Left cardiac atrium (tissue), 4 donors: Measurements from ENCODE around the gene NTM. TPM values are rescaled to one million over a fixed set of nuclear protein-coding genes. Genes with fewer than 3 reads are reported as not detected.
"Not testable (repeated sequence)": the region's sequence is repeated elsewhere in the genome, so short reads cannot be mapped to it uniquely, and the experiment has no call there.

Source experiments
- ATAC-seq, 2 donors: fragments of 200-7000 bp; cut with Tn5 transposase; one replicate each; pipeline ENCODE4 v1.9.1; 2020; ENCODE audit warnings: mild to moderate bottlenecking in 2 of 2, moderate library complexity in 2 of 2
- DNase-seq: peaks from one replicate; pipeline ENCODE4 v3.0.0-alpha.2; 2020
- intact Hi-C, 2 donors: fragments of 100-400 bp; cut with DNase I; formaldehyde crosslinking; loops; one replicate each; pipeline versions ENCODE4 v1.14.1 to v1.15.1; 2022 to 2023
- long read RNA-seq: library from polyadenylated mRNA; unstranded; transcript quantifications from one replicate; pipeline ENCODE4 v2.0.0, GENCODE V29; 2021
- total RNA-seq, 2 donors: library from RNA; stranded (reverse); fragmentation: NEBNext Ultra II Directional; extraction: Animal tissue kit (Norgen Biotek cat#: 25700); gene quantifications; one replicate each; pipeline ENCODE4 v1.2.1, GENCODE V29; 2021
- donor health status: DM: no; HTN: yes; CAD: no.
- donor health status: DM: no; HTN: yes; CAD: no; lungs with severe emphysema.
- donor health status: DM: yes; HTN: yes; CAD: no.
- donor health status: Dilated cardiomyopathy.

NTM gene
- total RNA-seq: 10 to 100 TPM; 21.5 to 37.4 TPM
- long read RNA-seq, transcript NTM-221 (6 exons, 2,550 nt): major isoform, 11 of 30 reads
- long read RNA-seq, partial matches to known transcripts: 8 of 30 reads
- long read RNA-seq, other reads (novel, unspliced or antisense): 7 of 30 reads

DNA sequence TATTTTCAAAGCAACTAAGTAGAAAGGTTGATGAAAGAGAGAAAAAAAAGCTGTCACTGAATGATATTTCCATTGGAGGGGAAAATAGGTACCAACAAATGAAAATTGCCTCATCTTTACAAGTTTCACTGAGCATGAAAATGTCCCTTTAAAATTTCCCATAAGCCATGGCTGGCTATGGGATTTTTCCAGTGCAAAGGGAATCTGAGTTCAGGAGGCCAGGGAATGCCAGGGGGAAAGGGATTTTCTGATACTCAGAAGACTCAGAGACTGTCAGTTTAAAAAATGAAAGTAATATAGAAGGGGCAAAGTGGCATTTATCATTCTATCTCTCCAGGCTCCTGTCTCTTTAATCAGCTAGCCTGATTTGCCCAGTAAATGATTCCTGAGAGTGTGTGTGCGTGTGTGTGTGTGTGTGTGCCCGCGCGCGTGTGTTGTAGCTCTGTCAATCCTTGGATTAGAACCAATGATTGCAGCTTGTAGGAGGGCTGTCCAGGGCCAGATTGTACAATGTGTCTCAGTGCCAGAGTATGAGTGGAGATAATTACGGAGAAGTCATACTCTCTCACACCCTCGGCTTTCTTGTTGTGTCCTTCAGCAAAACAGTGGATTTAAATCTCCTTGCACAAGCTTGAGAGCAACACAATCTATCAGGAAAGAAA lies at the start of gene NTM:
TSS of gene NTM (plus strand) at position 526 of the 662 bp plus-strand sequence.
- DNase-seq (peak; percentile 50), ATAC-seq (peak; percentile 96)
- intact Hi-C loops: no loop called here

DNA sequence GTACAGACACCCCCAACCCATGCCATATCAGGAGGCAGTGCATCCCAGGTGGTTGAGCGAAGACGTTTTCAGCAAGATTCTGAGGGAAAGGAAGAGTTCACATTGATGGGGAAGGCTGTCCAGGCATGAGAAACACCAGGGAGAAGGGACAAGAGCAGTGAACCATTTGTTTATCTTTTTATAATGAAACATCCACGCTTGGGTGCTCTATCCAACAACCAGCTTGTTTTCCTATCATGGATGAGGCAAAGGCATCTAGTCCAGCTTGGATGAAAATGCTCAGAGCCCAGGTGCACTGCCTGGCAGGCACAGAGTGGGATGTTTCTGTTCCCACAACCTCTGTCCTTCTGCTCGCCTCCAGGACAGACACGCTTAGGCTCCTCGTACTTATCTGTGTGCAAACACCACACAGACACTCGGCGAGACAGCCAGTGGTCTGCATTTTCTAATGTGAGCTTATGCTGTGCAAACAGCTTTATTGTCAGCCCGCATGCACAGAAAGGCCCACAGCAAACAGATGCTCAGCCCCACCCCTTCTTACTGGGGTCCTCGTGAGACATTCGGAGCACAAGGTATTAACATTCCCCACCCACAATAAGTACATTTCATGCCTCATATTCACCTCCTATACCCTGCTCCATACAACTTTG lies 45.4 kb upstream of the NTM start:
- ATAC-seq: no peak
- intact Hi-C loops: no loop called here

DNA sequence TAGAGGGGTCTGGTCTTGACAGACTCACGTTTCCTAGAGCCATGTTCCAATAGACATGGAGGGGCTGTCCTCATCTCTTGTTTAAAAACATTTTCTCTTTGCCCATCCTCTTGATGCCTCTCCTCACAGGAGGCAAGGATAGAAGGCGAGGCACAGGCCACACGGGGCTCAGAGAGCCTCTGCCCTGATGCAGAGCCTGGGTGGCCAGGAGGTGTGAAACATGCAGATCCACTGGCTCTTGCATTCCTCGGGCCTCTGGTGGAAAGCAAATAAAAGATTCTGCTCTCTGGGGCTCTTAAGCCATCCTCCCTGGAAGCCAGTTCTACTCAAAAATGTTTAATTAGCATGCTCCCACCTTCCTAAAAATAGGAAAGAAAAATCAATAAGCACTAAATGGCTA lies 43.6 kb upstream of the NTM start:
- DNase-seq (no peak), ATAC-seq (no peak)
- intact Hi-C loops: no loop called here

More for the DNA sequence above, 45.4 kb upstream of the NTM start:
- no peak for DNase-seq

DNA sequence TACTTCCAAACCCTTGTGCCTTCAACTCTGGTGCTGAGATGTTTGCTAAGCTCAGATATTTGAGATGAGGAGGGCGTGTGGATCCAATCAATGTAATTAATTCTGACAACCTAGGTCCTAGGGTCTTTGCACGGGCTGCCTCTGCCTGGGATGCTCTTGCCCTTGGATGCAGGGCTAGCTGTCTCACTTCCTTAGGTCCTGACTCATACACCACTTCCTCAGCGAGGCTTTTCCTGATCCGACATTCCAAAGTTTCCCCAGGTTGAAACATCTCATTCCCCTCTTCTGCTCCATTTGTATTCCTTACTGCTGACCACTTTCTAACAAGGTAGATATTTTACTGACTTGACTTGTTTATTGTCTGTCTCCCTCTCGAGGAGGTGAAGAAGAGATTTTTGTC lies 43.0 kb upstream of the NTM start:
- DNase-seq (no peak), ATAC-seq (no peak)
- intact Hi-C loops: no loop called here

DNA sequence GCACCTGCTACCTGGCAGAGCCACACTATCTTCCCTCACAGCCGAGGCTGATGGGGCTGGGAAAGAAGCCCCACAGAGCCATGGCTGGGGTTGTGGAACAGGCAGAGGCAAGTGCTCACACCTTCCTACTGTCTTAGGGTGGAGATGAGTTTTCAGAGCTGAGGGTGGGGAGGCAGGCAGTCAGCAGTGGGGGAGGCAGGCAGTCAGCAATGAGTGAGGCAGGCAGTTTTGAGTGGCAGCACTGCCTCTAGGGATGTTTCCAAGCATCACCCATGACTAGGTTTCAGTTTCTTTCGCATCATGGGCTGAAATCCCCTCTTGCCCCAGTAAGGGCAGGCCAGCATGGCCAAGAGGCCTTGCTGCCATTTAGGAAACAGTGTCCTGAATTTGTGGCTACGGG lies 41.6 kb upstream of the NTM start:
- no peak for ATAC-seq
- DNase-seq: no peak
- intact Hi-C loops: no loop called here

- DNase-seq (no peak), ATAC-seq (no peak)
- intact Hi-C loops: no loop called here
These were observed 39.4 kb upstream of the NTM start for GRCh38 chr11:131331010-131331409.

DNA sequence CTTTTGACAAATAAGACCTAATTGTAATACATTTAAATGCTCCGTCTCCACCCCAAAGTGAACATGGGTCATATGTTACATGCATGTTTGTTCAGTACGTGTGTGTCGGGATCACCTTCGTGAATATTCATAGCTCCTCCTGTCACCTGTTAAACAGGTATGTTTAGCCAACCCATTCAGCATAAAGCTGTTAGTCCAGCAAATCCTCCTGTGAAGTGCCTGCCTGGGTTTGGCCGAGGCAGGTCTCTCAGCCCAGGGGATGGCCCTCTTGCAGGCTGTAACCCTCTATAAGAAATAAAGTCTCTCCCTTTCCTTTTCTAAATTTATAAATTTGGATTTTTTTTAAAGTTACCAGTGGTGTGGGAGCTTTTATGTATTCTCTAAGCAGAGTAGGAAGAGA lies 38.9 kb upstream of the NTM start:
- no peak for ATAC-seq
- intact Hi-C loops: no loop called here
- no peak for DNase-seq

DNA sequence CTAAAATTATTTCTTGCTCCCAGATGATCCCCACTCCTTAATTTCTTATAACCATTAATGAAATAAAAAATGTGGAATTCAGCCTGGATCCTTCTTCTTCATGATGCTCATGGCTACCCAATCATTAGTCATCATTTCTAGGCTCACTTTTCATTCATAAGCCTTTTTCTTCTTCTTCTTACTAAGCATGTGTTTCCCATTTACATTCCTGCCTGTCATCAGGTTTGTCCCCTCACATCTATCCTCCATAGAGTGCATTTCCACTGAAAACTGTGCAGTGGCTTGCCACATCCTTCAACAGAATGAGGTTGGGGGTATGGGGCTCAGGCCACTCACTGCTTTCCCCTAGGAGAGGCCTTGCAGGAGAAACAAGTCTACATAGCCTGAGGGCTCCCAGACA lies 35.8 kb upstream of the NTM start:
- intact Hi-C loops: no loop called here
- no peak for DNase-seq
- no peak for ATAC-seq

DNA sequence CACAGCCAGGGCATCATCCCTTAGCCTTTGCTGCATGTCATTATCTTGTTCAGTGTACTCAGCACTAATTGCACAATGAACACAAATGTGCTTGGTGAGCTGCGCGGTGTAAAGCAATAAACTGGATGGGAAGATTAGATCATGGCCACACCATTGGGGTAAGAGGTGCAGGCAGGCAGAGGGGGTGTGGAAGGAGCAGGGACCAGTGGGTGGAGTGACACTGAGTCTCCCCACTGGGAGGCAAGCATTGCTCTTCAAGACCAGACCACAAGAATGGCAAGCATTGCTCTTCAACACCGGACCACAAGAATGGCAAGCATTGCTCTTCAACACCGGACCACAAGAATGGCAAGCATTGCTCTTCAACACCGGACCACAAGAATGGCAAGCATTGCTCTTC lies 28.5 kb upstream of the NTM start:
- DNase-seq, intact Hi-C loops, ATAC-seq: not testable (repeated sequence)

DNA sequence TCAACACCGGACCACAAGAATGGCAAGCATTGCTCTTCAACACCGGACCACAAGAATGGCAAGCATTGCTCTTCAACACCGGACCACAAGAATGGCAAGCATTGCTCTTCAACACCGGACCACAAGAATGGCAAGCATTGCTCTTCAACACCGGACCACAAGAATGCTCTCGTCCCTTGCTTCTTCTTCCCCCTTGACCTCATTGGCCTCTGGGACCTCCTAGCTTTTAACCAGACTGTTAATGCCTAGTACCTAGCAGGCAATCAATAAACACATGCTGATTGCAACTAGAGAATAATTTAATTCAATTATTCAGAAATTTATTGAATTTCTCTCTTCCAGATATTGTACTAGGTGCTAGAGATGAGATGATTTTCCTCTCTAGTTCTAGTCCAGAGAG lies 28.0 kb upstream of the NTM start:
- DNase-seq, intact Hi-C loops, ATAC-seq: not testable (repeated sequence)

DNA sequence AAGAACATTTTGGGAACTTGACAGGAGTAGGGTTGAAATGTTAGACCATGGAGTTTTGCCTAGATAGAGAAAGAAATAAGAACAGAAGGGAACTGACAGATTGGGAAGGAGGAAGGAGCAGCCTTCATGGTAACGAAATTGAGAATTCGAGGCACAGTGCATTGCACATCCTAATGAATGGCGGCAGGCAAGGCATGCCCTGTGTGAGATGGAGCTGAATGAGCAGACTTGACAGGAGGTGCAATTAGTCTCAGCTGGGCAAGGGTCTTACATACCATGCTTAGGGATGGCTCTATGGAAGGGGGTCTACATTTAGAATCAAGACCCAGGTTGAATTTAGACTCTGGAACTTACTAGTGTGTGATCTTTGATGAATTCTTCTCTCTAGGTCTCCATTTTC lies 25.0 kb upstream of the NTM start:
- ATAC-seq: no peak
- intact Hi-C loops: no loop called here

DNA sequence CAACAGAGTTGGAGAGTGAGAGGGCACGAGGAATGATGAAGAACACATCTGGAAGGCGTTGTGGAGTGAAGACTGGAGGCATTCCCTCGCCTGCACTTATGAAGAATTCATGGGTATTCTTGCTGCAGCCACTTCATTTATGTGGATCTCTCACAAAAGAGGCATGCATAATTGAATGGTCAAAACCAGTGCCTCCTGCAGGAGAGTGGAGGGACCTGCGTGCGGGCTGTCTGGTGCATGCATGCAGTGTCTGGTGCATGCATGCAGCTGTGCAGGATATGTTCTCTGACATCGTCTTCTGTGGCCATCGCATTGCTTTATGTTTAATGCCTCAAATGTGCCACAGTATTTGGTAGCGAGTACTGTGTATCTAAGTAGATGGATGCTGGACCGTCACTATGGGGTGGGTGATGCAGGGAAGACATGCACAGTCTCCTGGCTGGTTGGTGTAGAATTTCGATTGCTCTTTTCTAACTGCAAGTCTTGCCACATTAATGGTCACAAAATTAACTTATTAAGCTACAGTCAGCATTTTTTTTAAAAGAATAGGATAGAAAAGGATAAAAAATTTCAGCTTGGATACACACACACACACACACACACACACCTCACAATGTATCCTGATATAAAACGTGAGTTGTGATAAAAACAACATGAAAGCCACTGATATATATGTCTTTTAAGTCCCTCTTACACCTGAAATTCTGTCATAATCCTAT lies 20.9 kb upstream of the NTM start:
- ATAC-seq: no peak
- DNase-seq: no peak
- intact Hi-C loops: no loop called here

More for the DNA sequence above, 25.0 kb upstream of the NTM start:
- DNase-seq: no peak

GRCh38 chr11:131350872-131351271 lies 19.5 kb upstream of the NTM start:
- DNase-seq: no peak
- ATAC-seq: no peak
- intact Hi-C loops: no loop called here

DNA sequence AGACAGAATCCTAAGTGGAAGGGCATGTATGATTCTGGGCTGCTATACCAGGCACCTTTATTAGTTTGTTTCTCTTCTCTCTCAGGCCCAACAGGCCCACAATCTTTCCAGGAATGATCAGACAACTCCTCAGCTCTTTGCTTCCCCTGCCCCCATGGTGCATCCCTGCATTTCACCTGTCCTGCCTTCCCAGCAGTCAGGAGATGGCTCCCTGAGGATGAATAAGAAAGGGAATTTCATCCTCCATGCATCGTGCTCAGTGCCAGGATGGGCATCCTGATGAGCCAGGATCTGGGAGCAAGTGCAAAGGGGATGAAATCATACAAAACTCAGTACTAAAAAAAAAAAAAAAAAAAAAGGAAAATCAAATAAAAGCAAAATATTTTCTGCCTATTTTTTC lies 18.6 kb upstream of the NTM start:
- intact Hi-C loops: no loop called here
- no peak for DNase-seq
- ATAC-seq: no peak

DNA sequence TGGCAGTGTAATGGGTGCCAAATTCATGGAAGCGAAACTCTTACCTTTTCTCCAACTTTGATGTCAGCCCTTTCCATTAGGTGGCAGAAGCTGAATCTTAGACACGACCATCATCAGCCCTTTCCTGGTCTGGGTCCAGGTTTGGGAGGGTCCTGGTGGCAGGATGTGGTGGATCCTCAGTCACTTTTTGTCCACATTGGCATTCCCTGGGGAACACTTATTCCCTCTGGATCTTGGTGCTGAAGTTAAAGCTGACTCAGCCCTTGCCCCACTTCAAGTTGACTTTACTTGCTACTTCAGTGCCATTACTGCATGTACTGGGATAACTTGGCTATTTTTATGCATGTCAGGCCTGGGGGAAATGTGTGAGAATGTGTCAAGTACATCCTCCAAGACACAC lies 16.6 kb upstream of the NTM start:
- intact Hi-C loops: no loop called here
- DNase-seq: no peak
- no peak for ATAC-seq

- DNase-seq: no peak
- intact Hi-C loops: no loop called here
- no peak for ATAC-seq
These were observed 16.1 kb upstream of the NTM start for GRCh38 chr11:131354251-131354701.

DNA sequence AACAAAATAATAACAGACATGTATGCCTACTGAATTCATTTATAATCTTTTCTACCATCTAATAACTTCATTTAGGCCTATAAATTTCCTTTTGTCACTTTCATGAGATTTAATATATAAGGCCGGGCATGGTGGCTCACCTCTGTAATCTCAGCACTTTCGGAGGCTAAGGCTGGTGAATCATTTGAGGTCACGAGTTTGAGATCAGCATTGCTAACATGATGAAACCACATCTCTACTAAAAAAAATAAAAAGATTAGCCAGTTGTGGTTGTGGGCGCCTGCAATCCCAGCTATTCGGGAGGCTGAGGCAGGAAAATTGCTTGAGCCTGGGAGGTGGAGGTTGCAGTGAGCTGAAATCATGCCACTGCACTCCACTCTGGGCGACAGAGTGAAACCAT lies 14.2 kb upstream of the NTM start:
- DNase-seq: no peak
- ATAC-seq: no peak
- intact Hi-C loops: no loop called here

DNA sequence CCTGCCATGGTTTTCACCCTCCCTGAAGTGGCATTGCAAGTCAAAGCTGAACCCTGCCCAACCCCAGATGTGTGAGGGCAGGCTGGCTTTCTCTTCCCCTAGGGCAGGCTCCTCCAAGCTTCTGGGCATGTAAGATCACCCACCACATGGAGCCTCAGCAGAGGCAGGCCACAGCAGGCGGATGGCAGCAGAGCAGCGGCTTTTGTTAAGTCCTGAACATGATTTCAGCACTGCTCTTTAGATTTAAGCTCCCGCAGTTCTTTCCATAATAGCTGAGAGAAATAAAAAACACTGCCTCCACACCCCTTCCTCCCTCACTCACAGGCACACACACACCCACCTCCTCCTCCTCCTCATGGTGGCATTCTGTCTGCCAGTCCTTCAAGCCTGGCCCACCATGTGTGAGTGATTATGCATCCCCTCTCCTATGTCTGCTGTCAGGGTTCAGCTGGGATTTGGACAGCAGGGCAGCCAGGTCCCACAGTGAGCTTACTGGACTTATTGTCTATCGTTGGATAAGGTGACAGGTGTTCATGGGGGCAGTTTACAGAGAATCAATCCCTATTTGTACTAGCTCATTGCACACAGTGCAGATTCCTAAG lies 5.0 kb upstream of the NTM start:
- intact Hi-C loops: no loop called here
- DNase-seq: no peak
- ATAC-seq: no peak

DNA sequence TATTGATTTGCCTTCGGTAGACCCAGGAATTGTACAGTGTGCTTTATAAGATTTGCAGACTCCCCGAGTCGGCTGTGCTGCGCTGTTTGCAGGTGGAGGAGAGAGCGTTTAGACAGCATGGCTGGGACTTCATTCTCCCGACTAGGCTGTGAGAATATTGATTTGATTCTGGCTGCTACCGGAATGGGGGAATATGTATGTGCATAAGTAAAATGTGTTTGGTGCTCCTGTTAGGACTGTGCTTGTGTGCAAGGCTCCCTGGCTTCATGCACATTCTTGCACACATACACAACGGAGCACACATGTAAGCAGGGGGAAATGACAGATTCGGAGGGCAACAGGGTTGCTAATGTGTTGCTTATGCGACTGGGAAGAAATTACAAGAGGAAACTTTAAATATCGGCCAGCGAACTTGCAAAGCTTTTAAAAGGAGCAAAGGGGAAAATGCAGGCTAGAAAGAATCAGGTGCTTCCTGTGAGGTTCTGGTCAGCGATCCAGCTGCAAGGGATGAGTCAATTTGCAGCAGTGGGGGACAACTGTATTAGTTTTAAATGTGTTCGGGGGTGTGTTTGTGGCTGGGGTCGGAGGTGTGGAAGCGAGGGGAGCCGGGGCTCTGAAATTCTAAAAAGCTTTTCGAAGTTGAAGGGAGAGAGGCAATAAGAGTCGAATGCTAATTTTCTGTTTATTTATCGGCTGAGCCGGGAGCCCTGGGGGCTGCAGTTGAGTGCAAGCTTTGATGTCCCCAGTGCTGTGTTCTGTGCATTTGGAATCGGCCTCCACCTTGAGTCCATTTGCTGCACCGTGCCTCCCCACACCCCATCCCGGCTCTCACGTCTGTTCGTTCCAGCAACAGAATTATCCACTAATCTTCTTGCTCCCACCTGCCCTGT lies 731 bp downstream of the NTM start:
- ATAC-seq: peak in 1 of 2 donors; percentile 33
- intact Hi-C loops: no loop called here

More for the DNA sequence above, 731 bp downstream of the NTM start:
- no peak for DNase-seq
